Fibroblast of skin of abdomen (primary cell): ENCODE data around the gene STARD3.
"Not testable (repeated sequence)": the region's sequence is repeated elsewhere in the genome, so short reads cannot be mapped to it uniquely, and the experiment has no call there.

ENCODE experiments used
- DNase-seq: peaks from one replicate; pipeline ENCODE4 v3.0.0-alpha.2; 2013

STARD3 gene

DNA sequence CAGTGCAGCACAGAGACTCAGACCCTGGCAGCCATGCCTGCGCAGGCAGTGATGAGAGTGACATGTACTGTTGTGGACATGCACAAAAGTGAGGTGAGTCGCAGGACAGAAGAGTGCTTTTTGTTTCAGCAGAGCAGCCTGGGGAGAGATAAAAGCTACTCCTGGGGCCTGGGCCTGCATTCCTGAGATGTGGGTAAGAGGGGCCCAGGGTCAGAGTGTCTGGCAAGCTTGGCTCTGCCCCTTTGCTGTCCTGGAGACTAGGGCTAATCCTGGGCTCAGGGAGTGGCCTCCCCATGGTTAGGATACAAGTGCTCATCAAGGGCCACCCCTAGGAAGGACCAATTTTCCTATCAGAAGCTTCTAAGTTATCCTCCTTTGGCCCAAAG is 58.1 kb downstream of the STARD3 start:
- no peak for DNase-seq

DNA sequence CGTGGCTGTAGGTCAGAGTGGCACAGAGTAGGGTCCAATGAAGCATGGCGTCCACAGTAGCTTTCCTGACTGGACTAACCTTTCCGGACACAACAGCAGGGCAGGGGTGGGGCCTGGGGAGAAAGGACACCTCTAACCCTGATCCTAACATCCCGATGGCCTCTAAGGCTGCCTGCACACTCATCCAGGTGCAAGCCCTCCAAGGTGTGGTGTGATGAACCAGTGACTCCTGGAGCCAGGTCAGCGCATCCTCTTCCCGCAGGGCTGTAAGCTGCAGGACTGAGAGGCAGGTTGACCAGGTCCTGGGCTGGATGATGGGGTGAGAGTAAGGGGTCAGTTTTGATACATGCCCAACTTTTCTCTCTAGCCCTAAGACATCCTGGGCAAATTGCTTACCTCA is 59.8 kb downstream of the STARD3 start:
- no peak for DNase-seq

DNA sequence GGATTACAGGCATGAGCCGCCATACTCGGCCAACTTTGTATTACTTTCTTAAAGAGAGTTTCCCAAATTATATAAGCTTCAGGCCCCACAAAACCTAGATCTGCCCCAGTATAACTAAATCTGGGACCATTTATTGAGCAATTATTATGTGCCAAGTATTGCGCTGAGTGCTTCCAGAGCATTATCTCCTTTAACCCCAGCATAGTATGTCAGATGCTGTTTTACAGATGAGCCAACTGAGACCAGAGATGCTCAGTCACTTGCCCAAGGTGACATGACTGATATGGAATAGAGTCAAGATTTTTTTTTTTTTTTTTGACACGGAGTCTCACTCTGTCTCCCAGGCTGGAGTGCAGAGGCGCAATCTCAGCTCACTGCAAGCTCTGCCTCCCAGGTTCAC is 61.0 kb downstream of the STARD3 start:
- DNase-seq, result no peak

DNA sequence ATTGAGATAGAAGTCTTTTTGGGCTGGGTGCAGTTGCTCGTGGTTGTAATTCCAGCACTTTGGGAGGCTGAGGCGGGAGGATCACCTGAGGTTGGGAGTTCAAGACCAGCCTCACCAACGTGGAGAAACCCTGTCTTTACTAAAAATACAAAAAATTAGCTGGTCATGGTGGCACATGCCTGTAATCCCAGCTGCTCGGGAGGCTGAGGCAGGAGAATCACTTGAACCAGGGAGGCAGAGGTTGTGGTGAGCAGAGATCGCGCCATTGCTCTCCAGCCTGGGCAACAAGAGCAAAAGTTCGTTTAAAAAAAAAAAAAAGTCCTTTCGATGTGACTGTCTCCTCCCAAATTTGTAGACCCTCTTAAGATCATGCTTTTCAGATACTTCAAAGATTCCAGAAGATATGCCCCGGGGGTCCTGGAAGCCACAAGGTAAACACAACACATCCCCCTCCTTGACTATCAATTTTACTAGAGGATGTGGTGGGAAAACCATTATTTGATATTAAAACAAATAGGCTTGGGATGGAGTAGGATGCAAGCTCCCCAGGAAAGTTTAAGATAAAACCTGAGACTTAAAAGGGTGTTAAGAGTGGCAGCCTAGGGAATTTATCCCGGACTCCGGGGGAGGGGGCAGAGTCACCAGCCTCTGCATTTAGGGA is 62.3 kb downstream of the STARD3 start:
- not testable (repeated sequence) for DNase-seq

DNA sequence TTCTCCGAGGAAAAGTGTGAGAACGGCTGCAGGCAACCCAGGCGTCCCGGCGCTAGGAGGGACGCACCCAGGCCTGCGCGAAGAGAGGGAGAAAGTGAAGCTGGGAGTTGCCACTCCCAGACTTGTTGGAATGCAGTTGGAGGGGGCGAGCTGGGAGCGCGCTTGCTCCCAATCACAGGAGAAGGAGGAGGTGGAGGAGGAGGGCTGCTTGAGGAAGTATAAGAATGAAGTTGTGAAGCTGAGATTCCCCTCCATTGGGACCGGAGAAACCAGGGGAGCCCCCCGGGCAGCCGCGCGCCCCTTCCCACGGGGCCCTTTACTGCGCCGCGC is 62.8 kb downstream of the STARD3 start, which contains the start of gene ERBB2:
Gene ERBB2, plus strand, starts transcription at position 247 of the 330 bp plus-strand sequence. CDS start 175 bp downstream, outside the sequence.
- DNase-seq, result peak; percentile 79

DNA sequence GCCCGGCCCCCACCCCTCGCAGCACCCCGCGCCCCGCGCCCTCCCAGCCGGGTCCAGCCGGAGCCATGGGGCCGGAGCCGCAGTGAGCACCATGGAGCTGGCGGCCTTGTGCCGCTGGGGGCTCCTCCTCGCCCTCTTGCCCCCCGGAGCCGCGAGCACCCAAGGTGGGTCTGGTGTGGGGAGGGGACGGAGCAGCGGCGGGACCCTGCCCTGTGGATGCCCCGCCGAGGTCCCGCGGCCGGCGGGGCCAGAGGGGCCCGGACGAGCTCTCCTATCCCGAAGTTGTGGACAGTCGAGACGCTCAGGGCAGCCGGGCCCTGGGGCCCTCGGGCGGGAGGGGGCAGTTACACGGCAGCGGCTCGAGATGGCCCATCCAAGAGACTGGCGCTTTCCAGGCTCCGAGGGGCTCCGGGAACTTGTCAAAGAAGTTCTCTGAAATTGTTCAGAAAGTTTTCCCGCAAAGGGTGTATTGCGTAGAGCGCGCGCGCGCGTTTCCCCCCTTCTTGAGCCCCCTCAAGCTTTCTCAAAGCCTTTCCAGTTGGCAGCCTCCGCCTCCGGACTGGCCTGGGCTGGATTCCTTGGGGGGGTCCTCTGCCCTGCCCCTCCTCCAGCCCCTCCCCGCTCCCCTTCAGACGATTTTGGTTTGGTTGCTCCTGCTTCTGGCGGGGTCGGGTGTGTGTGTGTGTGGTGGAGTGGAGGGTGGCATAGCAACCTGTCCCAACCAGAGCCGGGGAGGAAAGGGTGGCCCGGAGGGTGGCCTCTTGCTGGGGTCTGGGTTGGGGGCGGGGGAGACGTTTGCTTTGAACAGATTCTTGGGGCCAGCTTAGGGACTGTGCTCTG is 63.4 kb downstream of the STARD3 start:
- DNase-seq, result peak; percentile 16

DNA sequence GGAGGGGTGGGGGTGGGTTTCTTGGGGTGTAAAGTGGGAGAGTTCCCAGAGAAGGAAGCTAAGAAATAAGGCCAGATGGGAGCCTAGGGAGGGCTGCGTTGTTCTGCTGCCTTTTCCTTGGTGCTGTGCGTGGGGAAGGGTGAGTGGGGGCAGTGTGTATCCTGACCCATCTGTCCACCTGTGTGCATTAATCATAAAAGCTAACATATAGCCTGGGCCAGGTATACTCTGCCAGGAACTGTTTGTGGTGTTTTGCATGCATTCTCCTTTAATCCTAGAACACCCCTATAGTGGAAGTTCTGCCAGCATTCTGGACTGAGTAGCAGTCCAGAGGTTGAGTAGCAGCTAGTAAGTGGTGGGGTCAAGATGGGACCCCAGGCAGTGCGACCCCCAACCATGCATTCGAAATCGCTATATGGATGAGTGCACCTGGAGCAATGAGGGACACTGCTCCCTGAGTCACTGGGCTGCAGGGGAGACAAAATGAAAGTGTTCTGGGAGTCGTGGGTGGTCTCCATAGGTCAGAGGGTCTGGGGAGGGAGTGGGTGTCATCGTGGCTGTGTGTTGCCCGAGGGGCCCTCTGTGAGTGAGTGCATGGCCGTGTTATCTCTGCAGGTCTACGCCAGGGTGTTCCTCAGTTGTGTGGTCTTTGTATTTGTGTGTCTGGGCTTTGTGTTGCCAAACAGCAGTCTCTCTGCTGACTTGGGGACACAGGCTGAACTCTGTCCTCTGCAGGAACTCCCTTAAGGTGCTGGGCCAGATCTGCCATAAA is 64.3 kb downstream of the STARD3 start:
- no peak for DNase-seq

DNA sequence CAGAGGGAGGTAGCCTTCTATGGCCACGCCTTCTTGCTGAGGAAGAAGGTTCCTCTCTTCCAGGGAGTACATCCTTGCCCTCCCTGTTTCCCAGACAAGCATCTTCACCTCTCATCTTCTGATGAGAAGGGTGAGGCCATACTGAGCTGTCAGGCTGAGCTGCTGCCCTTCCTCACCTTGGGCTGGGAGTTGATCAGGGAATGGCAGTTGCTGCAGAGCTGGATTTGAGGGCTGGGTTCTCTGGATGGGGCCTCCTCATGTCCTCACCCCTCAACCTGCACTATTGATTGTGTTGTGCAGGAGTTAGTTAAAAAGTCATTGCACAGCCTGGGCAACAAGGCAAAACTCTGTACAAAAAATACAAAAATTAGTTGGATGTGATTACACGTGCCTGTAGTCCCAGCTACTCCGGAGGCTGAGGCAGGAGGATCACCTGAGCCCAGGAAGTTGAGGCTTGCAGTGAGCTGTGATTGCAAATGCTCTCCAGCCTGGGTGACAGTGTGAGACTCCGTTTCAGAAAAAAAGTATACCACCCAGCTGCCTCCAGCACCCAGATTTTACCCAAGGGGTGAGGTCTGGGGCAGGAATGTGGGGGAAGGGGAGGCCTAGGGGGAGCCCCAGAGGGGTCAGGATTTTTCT is 65.0 kb downstream of the STARD3 start:
- no peak for DNase-seq

DNA sequence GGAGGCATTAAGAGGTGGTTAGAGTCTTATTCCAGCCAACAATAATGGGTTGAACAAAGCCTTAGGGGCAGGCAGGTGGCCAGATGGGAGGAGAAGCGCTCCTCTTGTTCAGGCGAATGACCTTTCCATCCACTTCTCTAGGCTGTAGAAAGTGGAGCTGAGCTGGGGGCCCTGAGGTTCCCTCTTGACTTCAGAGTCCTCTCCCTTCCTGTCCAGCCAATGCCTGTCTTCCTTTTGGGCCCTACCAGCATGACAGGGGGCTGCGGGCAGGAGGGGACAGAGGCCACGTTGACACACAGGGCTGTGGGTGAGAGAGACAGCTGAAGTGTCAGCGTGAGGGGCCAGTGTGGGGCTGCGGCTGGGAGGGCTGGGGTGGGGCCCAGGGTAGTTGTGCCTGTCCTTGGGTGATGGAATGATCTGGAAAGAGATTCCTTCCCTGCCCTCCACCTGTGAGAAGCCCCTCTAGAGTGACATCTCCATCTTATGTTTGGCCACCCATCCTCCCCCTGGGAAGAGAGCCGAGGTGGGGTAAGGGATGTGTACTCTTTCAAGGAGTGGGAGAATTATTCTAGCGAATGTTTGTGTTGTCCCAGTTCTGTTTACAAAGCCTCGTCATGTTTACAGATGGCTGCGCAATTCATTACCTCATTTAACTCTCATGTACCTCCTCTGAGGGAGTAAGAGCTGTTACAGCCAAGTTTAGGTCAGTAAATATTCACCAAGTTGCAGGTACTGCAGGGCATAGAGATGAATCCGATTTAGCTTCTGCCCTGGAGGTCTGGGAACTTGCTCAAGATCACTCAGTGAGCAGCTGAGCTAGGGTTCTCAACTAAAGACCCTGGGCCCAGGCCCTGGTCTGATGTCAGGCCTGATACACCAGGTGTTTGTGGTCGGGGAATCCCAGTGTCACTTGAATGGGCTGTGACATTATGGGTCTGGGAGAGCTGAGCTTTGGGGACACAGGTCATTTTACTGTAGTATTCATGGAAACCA is 66.3 kb downstream of the STARD3 start:
- no peak for DNase-seq

DNA sequence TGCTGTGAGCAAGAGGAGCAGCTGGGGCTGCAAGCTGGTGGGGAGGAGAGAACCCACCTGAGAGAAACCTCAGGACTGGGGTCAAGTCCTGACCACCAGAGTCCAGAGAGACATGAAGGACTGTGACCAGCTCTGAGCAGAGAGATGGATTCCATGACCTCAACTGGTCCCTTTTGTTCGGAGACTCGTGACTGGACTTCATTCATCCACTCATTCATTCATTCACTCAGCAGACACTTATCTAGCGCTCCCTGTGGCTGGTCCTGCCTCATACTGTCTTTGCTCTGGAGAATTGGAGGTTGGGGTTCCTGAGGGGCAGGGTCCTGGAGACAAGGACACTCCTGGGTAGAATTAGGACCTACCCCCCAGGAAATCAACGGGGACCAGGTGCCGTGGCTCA is 67.0 kb downstream of the STARD3 start:
- no peak for DNase-seq

DNA sequence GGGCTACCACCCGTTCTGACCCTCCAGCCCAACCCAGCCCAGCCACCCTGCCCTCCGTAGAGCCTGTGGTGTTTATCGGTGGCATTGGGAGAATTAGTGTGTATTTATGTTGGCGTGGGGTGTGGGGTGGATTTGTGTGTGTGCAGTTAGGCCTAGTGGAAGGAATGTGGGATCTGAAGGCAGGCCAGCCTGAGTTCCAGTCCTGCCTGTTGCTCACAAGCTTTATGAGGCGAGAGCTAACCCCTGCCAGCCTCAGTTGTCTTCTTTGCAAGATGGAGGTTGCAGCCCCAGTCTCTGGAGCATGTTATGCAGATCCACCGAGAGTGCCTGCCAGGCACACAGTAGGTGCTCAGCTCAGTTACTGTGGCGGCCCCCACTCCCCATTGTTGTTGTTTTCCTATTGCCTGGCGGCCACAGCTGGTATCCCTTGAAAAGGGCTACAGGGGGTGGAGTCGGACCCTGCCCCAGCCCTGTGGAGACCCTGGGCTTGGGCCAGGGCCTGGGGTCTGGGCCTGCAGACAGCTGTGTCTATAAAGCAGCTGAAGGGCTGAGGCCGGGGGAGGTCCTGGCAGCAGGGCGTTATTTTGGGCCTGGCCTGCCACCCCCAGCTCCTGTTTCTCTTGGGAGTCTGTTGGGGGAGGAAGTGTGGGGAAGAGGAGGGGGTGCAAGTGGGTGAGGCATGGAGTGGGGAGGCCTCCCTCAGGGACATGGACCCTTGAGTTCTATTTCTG is 68.0 kb downstream of the STARD3 start:
- no peak for DNase-seq

DNA sequence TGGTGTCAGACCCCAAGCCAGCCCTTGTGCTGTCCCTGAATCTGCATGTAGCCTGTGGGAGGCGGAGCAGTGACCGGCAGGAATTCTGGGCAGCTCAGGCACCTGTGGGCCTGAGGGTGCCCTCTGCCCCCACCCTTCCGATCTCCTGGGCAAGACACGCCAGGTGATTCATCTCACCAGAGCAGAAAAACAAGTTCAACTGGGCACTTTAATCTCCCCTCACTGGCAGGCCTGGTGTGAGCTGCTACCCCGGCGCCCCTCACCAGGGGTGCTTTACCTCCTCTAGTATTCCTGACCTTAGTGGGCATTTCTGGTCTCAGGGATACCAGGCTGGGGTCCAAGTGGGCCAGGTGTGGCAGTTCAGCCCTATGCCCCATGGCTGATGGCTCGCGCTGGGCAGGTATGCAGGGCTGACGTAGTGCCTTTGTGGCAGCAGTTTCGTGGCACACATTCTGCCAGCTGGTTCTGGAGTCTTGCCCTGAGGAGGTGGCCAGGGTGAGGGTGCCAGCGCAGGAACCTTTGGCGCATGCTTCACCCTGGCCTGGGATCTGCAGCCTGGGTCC is 68.9 kb downstream of the STARD3 start:
- DNase-seq, result no peak

DNA sequence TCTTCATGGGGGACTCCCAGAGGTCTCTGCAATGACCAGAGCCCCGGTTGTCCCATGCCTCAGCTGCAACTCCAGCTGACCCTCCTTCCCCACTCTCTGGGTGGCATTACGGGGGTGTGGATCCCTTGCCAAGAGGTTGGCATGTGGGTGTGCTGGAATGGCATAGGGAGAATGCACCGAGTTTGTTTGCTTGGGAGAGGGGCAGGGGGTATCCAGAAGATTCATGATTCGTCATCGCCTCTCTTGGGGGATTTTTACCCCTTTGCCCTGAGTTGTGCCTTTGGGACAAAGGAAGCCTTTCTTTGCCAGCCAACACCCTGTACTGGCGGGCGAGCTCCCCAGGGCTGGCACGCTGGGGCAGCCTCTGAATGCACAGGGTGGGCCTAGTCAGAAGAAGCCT is 69.4 kb downstream of the STARD3 start:
- DNase-seq, result no peak

DNA sequence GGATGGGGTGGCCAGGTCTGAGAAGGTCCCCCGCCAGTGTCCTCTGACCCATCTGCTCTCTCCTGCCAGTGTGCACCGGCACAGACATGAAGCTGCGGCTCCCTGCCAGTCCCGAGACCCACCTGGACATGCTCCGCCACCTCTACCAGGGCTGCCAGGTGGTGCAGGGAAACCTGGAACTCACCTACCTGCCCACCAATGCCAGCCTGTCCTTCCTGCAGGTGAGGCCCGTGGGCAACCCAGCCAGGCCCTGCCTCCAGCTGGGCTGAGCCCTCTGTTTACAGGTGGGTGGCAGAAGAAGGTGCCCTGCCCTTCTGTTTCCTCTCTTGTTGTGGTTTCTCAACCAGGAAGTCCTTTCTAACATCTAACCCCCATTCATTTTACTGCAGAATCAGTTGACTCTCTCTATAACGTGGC is 70.0 kb downstream of the STARD3 start:
- no peak for DNase-seq

DNA sequence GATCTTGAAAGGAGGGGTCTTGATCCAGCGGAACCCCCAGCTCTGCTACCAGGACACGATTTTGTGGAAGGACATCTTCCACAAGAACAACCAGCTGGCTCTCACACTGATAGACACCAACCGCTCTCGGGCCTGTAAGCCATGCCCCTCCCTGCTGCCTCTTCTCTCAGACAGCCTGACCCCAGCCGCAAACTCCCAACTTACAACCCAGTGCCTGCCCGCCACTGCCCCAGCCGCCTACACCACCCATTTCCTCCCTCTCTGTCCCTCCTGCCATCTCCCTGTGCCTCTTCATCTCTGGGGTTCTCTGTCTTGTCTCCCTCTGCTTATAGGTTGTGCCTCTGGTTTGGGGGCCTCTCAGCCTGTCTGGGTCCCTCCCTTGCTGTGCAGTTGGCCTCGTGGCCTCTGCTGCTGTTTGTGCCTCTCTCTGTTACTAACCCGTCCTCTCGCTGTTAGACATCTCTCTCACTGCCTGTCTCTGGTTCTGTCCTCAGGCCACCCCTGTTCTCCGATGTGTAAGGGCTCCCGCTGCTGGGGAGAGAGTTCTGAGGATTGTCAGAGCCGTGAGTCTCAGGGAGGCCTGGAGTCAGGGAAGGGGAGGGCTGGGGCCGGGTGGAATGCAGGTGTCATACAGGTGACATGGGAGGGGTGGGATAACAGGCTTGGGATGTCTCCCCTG is 72.5 kb downstream of the STARD3 start:
- DNase-seq, result no peak

DNA sequence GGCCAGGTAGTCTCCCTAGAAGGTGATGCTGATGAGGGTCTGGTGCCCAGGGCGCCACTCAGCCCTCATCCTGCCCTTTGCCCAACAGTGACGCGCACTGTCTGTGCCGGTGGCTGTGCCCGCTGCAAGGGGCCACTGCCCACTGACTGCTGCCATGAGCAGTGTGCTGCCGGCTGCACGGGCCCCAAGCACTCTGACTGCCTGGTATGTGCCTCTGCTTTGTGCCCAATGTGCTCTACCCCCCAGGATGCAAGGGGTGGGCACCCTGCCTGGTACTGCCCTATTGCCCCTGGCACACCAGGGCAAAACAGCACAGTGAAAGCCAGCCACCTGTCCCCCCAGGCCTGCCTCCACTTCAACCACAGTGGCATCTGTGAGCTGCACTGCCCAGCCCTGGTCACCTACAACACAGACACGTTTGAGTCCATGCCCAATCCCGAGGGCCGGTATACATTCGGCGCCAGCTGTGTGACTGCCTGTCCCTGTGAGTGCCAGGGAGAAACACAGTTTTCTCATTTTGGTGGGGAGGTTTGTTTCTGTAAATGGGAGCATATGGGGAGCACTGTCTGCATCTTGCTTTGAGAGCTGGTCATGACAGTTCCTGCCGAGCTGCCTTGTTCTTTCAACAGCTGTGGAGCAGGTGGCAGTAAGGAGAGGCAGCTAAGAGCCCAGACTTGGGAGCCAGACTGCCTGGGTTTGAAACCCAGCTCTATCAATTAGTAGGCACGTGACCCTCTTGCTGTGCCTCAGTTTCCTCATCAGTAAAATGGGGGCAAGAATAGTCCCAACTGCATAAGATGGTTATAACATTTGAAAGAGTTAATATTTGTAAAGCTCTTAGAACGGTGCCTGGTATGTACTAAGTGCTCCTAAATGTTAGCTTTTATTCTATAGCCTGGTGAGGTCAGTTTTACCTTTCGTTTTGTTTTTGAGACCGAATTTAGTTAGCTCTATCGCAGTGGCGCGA is 73.3 kb downstream of the STARD3 start:
- no peak for DNase-seq

DNA sequence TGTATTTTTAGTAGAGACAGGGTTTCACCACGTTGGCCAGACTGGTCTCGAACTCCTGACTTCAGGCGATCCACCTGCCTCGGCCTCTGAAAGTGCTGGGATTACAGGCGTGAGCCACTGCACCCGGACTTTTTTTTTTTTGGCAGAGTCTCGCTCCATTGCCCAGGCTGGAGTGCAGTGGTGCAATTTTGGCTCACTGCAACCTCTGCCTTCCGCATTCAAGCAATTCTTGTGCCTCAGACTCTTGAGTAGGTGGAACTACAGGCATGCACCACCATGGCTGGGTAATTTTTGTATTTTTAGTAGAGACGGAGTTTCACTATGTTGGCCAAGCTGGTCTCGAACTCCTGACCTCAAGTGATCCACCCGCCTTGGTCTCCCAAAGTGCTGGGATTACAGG is 74.1 kb downstream of the STARD3 start:
- DNase-seq, result not testable (repeated sequence)

DNA sequence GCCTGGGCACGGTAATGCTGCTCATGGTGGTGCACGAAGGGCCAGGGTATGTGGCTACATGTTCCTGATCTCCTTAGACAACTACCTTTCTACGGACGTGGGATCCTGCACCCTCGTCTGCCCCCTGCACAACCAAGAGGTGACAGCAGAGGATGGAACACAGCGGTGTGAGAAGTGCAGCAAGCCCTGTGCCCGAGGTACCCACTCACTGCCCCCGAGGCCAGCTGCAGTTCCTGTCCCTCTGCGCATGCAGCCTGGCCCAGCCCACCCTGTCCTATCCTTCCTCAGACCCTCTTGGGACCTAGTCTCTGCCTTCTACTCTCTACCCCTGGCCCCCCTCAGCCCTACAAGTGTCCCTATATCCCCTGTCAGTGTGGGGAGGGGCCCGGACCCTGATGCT is 74.9 kb downstream of the STARD3 start:
- no peak for DNase-seq
